Measurements from ENCODE around the gene PRKN.

DNA sequence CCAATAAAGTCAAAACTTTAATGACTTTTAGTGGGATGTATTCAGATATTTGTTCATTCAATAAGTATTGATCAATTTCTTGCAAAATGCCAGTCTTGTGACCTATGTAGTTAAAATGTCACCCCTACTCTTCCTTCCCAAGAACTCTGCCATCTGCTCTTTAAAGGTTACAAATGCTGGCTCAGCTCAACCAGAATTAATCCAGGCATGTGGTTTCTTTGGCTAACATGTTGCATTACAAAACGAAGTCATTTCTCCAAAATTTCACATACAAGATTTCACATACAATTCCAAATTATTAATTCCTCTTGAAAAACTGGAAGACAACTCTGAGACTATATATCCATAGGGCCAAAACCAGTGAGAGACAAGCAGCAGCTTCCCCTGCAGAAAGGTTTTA is 395.7 kb downstream of the PRKN start:
- TF ChIP-seq, protein P1, sequence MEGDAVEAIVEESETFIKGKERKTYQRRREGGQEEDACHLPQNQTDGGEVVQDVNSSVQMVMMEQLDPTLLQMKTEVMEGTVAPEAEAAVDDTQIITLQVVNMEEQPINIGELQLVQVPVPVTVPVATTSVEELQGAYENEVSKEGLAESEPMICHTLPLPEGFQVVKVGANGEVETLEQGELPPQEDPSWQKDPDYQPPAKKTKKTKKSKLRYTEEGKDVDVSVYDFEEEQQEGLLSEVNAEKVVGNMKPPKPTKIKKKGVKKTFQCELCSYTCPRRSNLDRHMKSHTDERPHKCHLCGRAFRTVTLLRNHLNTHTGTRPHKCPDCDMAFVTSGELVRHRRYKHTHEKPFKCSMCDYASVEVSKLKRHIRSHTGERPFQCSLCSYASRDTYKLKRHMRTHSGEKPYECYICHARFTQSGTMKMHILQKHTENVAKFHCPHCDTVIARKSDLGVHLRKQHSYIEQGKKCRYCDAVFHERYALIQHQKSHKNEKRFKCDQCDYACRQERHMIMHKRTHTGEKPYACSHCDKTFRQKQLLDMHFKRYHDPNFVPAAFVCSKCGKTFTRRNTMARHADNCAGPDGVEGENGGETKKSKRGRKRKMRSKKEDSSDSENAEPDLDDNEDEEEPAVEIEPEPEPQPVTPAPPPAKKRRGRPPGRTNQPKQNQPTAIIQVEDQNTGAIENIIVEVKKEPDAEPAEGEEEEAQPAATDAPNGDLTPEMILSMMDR (IDR thresholded peaks at IDR 0.05; ENCODE audit: low read depth, low read length) = no peak
- TF ChIP-seq POLR2A (IDR thresholded peaks at IDR 0.05; ENCODE audit: extremely low read depth, insufficient read length) = no peak
- TF ChIP-seq MYC (IDR thresholded peaks at IDR 0.05; ENCODE audit: low read depth, low read length) = no peak
